GM12865 (cell line): ENCODE data around the gene ITK.

Experiments
- DNase-seq: peaks from one replicate; pipeline ENCODE4 v3.0.0; 2010; ENCODE audit warnings: low read depth
- H3K4me3 ChIP-seq: 2 replicates; pipeline ENCODE4 v1.5.1; 2011; ENCODE audit warnings: mild to moderate bottlenecking, low read depth, low read length, control low read depth
- TF ChIP-seq, protein P1 (sequence below): IDR thresholded peaks from 2 replicates; pipeline ENCODE4 v1.5.1; 2011; ENCODE audit warnings: low read length, control low read depth, low read depth, inconsistent platforms; ENCODE audit not compliant: insufficient read depth; ENCODE audit errors: missing control alignments

The ITK gene

DNA sequence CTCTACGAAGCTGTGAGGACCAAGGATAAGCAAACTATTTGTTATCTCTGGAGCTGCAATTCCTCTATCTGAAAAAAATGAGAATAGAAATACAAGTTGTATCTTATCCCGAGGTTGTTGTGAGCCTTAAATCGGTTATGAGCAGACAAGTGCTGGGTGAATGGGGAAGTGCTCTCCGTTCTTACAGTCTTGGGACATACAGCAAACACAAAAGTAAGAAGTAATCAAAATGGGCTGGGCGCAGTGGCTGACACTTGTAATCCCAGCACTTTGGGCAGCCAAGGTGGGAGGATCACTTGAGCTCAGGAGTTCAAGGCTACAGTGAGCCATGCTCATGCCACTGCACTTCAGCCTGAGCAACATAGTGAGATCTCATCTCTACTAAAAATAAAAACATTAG, 31.7 kb downstream of the ITK start:
- TF ChIP-seq, protein P1, sequence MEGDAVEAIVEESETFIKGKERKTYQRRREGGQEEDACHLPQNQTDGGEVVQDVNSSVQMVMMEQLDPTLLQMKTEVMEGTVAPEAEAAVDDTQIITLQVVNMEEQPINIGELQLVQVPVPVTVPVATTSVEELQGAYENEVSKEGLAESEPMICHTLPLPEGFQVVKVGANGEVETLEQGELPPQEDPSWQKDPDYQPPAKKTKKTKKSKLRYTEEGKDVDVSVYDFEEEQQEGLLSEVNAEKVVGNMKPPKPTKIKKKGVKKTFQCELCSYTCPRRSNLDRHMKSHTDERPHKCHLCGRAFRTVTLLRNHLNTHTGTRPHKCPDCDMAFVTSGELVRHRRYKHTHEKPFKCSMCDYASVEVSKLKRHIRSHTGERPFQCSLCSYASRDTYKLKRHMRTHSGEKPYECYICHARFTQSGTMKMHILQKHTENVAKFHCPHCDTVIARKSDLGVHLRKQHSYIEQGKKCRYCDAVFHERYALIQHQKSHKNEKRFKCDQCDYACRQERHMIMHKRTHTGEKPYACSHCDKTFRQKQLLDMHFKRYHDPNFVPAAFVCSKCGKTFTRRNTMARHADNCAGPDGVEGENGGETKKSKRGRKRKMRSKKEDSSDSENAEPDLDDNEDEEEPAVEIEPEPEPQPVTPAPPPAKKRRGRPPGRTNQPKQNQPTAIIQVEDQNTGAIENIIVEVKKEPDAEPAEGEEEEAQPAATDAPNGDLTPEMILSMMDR = no peak
- DNase-seq = no peak
- H3K4me3 ChIP-seq = no peak overlapping the region

DNA sequence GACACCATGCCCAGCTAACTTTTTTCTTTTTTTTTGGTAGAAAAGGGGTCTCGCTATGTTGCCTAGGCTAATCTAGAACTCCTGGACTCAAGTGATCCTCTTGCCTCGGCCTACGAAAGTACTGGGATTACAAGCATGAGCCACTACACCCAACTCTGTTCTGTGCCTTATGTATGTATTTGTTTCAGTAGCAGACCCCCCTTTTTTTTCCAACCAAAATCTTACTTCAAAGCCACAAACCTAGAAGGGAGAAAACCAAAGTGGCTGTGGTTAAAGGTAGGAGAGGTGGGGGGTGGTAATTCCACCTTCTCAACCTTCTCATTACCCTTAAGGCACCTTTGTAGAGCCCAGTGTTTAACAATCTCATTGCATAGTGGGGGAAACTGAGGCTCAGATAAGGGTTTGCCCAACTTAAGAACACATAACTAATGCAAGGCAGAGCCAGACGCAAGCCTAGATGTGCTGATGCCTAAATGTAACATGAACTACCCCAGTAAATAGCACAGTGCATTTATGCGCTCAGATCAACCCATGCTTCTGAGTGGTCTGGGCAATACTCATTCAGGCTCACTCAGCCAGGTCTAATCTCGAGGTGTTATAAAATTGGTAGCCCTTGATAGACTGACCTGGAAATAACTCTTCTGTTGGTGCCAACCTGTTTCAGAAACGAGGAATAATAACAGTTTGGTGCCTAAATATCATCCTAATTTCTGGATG, 33.0 kb downstream of the ITK start:
- TF ChIP-seq, protein P1 = no peak

DNA sequence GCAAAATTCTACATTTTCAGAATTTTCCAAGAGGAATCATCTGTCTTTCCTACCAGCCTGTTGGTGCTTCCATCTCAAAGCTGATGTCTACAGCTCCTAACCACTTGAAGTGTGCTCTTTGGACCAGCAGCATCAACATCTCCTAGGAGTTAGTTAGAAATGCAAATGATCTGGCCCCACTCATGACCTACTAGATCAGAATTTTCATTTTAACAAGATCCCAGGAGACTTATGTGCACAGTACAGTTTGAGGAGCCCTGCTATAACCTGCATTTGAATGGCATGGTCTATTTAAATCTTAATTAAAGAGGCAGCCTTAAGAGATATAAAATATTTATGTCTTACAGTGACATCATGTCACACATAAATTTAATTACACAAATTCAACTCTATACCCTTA, 33.8 kb downstream of the ITK start:
- no peak overlapping the region for H3K4me3 ChIP-seq
- TF ChIP-seq, protein P1 = no peak
- no peak for DNase-seq

More for the DNA sequence above, 33.0 kb downstream of the ITK start:
- no peak overlapping the region for H3K4me3 ChIP-seq
- no peak for DNase-seq

DNA sequence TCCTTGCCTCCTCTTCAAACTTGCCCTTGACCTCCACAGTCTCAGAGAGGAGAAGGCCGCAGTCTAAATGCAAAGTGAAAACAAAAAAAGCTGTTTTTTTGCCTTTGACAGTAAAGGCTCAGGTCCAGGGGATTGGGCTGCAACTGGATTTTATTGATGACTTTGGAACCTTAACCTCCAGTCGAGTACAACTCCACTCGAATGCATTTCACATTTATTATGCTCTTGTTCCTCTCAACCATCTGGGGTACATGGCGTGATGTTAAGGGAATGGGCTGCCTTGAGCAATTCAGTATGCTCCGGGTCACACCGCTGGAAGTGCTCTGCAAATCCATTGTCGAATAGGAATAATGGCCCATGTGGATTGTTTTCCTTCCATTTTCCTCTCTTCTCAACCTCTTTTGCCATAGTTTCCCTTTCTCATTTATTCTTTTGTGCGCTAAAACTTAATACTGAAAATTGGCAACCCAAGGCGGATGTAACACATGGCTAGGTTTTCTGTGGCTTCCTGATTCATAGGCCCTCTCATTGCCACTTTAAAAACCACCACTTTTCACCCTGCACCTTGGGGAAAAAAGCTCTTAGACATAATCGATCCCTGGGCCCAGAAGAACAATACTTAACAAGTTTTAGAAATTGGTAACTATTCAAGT, 34.3 kb downstream of the ITK start:
- peak overlapping the region; percentile 25 for H3K4me3 ChIP-seq
- TF ChIP-seq, protein P1 = no peak
- peak; percentile 66 for DNase-seq

DNA sequence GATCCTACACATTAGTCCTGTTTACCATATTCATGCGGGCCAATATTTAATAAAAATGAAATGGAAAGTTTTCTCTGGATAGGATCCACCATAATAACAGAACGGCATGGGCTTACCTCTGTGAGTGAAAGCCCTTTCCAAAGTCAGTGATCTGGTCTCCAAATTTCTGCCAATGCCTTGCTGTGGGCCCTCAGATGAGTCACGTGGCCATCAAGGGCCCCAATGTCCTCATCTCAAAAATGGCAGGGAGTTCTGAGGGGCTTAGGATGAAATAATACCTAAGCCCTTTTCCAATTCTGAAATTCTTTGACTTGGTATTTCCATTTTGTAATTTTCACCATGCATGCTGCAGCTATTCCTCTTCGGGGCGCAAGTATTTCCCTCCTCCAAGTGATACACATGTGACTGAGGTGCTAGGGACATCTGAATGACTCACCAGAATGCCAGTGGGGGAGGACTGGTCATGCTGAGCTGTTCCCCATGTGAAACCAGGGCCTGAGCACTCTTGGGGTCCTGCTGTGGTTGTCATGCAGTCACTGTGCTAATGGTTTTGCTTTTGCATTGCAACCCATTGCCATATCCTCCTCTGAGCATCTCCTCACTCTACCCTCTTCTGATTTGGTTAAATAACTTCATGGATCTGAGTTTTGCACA, 35.0 kb downstream of the ITK start:
- peak; percentile 50 for DNase-seq
- TF ChIP-seq, protein P1 = no peak
- H3K4me3 ChIP-seq = no peak overlapping the region

DNA sequence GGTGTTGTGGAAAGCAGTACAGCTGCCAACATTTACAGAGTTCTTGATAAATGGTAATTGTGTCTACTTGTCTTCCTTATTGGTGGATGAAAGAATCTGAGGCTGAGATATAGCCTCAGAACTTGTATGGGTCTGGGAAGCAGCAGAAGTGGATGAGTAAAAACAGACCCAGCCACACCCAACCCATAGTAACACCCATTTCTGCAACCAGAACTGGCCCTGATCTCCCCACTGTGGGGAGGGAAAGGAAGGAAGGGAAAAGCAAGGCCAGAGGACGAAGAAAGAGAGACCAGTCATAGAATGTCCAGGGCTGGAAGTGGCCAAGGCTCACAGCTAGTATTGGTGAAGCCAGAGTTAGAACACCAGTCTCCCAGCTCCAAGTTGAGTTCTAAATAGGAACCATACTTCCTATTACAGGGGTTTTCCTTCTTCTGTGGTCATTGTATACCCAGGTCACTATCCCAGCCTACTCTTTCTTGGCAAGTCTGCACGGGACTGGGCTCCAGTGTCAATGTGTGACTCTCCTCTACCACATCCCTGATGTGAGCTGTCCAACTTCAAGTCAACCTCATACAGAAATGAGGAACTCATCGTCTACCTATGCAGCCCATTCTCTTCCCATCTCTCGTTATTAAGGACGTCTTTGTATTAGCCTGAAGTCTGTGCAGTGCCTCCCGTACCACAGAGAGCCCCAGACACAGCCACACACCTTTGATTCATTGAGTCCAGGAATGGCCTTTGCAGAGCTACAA, 35.9 kb downstream of the ITK start:
- no peak for DNase-seq
- H3K4me3 ChIP-seq = no peak overlapping the region
- TF ChIP-seq, protein P1 = no peak
